ENCODE measurements around the gene SSBP4.

DNA sequence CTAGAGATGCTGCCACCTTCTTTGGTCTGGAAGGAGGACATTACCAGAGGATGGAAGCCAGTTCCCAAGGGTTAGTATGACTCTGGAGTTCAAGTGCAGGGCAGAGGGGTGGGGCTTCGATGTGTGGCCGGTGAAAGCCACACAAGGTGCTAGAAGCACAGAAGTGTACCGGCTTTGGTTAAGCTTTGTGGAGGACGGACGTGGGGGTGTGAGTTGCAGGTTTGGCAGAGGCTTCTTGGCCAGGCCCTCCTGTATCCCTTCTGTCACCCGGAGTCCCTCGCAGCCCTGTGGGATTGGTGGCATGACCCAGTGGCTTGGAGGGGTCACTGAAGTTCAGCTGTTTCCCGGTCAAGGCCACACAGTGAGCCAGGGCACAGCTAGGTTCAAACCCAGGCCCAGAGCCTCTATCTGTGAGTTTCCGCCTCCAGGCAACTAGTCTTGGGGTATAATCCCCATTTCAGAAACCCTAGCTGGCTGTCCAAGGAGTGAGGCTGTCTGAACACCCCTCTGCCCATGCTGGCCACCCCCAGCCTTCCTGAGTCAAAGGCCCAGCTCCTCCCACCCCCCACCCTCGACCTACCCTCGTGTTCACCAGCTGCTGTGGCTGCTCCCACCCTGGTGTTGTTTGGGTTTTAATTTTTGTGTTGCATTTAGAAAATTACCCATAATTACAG is 4.6 kb upstream of the SSBP4 start:
- no peak for TF ChIP-seq CTCF (conservative IDR thresholded peaks at IDR 0.05 in 1 of 2, IDR thresholded peaks at IDR 0.05 in 1 of 2; ENCODE audit: low read depth in 1 of 2, low read length in 2 of 2)
- no peak for TF ChIP-seq EZH2 (IDR thresholded peaks at IDR 0.05; ENCODE audit: low read length, missing control alignments)
